GM19025 (cell line): ENCODE results near the gene OSTF1.

Source experiments
- ATAC-seq: cut with Tn5 transposase; IDR thresholded peaks from one replicate; pipeline ENCODE4 v1.9.1; 2021; ENCODE audit warnings: mild to moderate bottlenecking, low read depth, moderate library complexity; ENCODE audit not compliant: unreplicated experiment

OSTF1 gene

DNA sequence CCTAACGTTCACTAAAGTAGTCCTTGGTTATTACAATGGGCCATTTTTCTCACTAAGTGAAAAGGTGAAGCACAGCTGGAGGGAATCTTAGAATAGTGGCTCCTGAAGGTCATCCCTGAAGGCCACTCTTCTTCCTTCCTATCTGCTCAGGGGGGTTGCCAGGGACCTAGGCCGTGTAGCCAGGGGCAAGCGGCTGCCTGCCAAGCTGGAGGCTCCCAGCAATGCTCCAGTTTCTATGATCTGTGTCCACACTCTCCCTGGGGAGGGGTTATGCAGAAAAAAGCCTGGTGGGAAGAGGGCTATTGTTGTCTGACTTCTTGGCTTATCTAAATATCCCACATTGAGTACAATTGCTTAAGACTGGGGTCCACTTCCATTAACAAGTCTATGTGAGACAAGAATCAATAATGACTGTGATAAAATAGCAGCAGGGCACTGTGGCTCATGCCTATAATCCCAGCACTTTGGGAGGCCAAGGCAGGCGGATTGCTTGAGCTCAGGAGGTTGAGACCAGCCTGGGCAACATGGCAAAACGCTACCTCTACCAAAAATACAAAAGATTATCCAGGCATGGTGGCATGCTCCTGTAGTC, 4.1 kb upstream of the OSTF1 start:
- no peak for ATAC-seq

DNA sequence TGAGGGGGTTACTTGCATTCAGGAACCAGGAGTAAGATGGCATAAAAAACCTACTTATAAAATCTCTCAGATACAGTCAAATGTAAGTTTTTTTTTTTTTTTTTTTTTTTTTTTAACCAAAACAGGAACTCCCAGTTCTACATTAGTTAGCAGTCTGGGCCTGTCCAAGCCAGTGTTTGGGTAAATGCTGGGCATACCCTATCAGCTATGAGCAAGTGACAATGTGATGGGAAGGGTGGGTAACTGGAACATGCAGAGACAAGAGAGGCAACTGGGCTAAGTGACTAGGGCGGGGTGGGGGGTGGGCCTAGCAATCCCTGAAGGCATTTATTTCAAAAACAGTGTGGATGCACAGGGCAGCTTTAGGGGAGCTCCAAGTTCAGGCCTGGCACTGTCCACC, 2.7 kb upstream of the OSTF1 start:
- no peak for ATAC-seq

DNA sequence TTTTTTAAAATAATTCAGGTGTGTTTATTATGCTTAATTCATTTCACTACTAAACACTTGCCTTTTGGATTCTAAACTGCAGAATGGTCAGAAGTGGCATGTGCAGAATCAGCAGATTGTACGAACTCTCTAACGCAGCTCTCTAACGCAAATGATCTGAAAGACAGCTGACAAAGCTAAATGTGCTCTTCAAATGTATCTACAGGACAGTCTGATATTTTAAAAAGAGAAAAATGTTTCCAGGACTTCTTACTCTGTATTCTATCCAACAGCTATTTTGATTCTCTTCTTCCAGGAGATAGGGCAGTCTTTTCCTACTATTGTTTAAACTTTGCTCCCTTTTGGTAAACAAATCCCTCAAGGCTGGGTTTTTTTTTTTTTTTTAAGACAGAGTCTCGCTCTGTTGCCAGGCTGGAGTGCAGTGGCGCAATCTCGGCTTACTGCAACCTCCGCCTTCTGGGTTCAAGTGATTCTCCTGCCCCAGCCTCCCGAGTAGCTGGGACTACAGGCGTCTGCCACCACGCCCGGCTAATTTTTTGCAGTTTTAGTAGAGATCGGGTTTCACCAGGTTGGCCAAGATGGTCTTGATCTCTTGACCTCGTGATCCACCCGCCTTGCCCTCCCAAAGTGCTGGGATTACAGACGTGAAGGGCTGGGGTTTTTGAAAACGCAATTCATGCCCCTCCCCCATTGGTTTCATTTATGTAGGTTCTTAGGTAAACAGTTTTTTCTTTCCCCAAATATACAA, 1.6 kb upstream of the OSTF1 start:
- ATAC-seq: no peak

DNA sequence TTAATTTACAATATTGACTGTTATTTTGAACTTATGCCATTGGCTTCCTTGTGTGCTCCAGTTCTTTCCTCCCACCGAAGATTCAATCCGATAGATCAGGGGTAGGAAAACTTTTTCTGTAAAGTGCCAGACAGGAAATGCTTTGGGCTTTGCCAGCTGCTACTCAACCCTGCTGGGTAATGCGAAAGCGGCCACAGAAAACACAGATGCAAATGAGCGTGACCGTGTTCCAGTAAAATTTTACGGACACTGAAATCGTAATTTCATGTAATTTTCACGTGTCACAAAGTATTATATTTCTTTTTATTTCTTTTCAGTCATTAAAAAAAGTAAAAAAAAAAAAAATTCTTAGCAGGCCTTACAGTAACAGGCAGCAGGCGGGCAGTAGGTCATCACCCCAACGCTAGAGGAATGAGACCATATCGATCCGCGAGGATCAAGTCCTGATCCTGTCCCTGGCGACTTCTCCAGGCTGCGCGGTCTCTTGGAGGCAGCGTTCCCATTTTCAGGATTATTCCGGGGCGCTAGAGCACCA, 958 bp upstream of the OSTF1 start:
- ATAC-seq: no peak

DNA sequence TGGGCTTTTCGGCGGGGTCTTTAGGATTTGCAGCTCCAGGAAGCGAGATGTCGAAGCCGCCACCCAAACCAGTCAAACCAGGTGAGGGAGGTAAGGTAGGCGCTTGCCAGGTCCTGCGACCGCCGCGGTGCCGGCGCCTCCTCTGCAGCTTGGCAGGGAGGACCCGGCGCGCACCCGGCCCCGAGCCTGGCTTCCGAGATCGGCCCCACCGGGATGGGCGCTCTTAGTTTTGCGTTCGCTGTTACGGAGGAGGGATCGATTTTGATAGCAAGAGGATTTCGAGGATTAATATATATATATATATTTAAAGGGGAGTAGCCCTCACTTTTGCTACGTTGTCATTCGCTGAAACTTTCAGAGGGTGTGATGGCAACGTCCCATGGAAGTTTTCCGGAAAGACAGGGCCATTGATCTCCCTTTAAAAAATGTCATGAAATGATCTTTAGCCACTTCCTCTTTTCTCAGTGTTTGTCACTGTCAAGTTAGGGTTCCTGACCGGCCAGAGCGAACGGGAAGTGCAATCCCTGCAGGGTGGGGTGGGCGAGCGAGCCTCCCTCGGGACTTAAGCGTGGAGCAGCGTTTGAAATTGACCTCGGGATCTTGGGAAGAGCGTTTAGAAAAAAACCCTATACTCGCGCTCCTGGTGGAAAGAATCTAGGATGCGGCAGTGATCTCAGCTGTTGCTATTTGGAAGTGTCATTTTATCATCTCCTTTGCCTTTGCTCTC, 495 bp downstream of the OSTF1 start:
- peak; percentile 21 for ATAC-seq

DNA sequence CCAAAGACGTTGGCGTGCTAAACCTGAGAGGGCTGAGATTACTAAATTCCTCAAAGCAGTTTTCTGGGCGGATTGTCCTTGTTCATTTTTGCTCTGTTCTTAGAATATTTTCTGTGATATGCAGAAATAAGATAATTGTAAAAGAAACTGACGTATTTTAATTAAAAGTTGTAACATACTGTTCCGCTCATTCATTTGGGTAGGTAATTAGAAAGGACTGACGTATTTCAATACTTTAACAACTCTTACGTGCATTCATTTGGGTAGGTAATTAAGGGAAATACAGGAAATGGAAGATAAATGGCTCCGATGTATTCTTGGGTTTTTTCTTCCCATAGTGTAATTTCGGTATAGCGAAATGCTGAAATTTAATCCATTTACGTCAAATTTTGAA, 1.1 kb downstream of the OSTF1 start:
- ATAC-seq: no peak

GRCh38 chr9:75090579-75090978, 2.3 kb downstream of the OSTF1 start:
- no peak for ATAC-seq

DNA sequence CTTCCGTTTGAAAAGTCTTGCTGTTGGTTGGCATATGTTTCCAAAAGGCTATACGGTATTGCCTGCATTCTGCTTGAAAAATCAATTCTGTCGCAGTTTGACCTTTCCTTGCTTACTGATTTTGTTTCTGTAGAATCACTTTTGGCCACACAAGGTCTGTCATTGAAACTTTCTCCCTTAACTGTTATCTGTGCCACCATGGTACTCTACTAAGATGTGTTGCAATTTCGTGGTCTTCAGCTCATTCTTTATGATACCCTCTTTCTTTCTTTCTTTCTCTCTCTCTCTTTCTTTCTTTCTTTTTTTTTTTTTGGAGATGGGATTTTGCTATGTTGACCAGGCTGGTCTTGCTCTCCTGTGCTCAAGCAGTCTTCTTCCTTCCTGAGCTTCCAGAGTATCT, 4.5 kb downstream of the OSTF1 start:
- ATAC-seq: no peak

DNA sequence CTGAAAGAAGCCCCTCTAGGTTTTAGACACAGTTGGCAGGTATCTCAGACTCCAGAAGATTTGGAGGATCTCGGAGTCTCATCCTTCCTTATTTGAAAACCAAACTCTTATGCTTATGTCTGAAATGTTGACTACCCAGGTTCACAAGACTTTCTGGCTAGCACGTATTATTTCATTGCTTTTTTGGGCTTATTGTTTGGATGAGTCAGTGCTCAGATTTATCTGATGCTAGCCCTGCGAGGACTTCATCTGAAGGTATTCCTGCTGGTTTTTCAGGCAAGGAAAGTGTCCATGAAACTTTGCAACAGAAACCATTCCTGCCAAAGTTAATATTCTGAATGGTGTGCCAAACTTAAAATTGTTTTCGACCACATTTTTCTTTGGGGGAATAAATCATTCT, 8.5 kb downstream of the OSTF1 start:
- no peak for ATAC-seq

GRCh38 chr9:75101004-75101588, 12.8 kb downstream of the OSTF1 start:
- ATAC-seq: no peak

DNA sequence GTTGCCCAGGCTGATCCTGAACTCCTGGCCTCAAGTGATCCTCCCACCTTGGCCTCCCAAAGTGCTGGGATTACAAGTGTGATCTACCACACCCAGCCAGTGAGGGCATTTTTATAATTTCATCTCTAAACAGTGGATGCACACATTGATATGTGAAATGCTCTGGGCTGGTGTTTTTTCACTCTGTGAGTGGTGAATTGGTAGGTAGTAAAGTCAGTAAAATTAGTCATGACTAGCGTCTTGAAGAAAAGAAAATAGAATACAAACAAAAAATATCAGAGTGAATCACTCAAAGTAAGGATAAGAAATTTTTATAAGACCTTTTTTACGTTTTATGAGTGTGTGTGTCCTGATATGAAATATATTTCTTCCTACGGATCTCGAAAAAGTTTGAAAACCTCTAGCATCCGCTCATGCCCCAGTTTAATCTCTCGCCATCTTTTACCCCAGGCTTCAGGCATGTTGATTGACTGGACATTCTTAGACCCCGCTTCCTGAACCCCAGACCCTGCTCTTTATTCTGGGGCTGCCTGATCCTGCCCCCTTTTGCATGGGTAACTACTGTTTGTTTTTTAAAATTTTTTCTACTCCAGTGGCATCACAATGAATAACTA, 14.0 kb downstream of the OSTF1 start:
- ATAC-seq: no peak

DNA sequence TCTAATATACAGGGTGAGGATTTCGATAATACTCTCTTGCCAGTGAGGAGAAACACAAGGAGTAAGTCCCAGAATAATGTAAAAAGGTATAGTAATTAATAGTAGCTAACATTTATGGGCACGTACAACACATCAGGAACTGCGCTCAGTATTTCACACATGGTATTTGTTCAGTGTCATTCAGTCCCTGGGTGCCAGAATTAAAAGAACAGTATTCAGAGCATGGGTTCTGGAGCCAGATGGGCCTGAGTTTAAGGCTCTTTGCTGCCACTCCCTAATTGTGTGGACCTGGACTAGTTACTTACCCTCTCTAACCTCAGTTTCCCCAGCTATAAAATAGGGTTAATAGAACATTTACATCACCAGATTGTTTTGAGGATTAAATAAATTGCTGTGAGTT, 16.3 kb downstream of the OSTF1 start:
- ATAC-seq: no peak

- no peak for ATAC-seq
Observed at GRCh38 chr9:75105019-75105540, 16.8 kb downstream of the OSTF1 start.

GRCh38 chr9:75105841-75106240, 17.5 kb downstream of the OSTF1 start:
- no peak for ATAC-seq

- no peak for ATAC-seq
Observed at GRCh38 chr9:75106857-75107256, 18.5 kb downstream of the OSTF1 start.

GRCh38 chr9:75108571-75108970, 20.3 kb downstream of the OSTF1 start:
- ATAC-seq: no peak

DNA sequence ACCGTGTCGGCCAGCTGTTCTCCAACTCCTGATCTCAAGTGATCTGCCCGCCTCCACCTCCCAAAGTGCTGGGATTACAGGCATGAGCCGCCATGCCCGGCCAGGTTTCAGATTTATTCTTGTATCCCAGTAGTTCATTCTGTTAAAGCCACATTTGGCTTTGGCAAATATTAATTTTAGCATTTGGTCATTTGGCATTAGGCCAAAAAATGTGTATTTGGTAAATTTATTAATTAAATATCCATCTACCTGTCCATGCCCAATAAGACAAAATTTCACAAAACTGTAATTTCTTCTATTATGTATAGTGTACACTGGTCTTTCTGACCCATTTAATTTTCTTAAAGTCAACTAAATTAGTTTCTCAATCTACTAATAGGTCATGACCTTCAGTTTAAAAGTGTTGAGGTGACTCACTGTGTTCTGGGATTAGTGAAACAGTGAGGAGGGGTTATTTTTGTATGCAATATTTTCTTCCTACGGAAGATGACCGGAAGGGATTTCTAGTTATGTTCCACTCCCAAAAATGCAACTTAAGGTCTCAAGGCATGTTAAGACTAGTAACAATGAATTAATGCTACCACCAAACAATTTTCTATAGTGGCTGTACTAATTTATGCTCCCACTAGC, 21.0 kb downstream of the OSTF1 start:
- no peak for ATAC-seq

- ATAC-seq: no peak
Observed at GRCh38 chr9:75111019-75111622, 22.8 kb downstream of the OSTF1 start.

GRCh38 chr9:75112789-75113188, 24.5 kb downstream of the OSTF1 start:
- ATAC-seq: no peak

DNA sequence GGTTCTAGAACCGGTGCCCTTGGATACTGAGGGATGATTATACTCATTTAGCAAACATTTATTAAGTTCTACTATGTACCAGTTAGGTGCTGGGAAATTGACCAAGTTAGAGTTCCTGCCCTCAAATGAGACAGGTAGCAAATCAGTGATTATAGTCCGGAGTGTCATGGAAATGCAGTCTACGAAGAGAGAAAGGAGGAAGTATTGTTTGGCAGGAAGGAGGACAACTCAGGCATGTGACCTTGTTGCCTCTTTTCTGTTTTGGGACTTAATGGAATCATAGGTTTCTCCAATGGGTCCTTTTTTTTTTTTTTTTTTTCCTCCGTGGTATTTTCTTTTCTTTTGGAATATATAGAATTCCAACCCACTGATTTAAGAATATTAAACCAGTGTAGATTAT, 28.0 kb downstream of the OSTF1 start:
- no peak for ATAC-seq
